Endothelial cell (in vitro differentiated cells): ENCODE results near the gene NLGN1. TPM values are rescaled to one million over a fixed set of nuclear protein-coding genes. Genes with fewer than 3 reads are reported as not detected.

ENCODE experiments used
- DNase-seq: peaks from one replicate; pipeline ENCODE4 v3.0.0; 2021; ENCODE audit warnings: low spot score
- H3K27ac Mint-ChIP-seq: one replicate; pipeline ENCODE4 v1.8.0; 2021; ENCODE audit warnings: mixed read lengths, inconsistent platforms; ENCODE audit not compliant: unreplicated experiment
- H3K27me3 Mint-ChIP-seq: one replicate; pipeline ENCODE4 v1.8.0; 2021; ENCODE audit warnings: mild to moderate bottlenecking, moderate library complexity, mixed read lengths, inconsistent platforms; ENCODE audit not compliant: unreplicated experiment
- H3K36me3 Mint-ChIP-seq: one replicate; pipeline ENCODE4 v1.8.0; 2021; ENCODE audit warnings: mild to moderate bottlenecking, low read depth, mixed read lengths, inconsistent platforms; ENCODE audit not compliant: unreplicated experiment
- H3K4me1 Mint-ChIP-seq: one replicate; pipeline ENCODE4 v1.8.0; 2021; ENCODE audit warnings: mild to moderate bottlenecking, mixed read lengths, inconsistent platforms; ENCODE audit not compliant: unreplicated experiment
- H3K4me3 Mint-ChIP-seq: one replicate; pipeline ENCODE4 v1.8.0; 2021; ENCODE audit warnings: mild to moderate bottlenecking, mixed read lengths, inconsistent platforms; ENCODE audit not compliant: unreplicated experiment
- H3K9me3 Mint-ChIP-seq: one replicate; pipeline ENCODE4 v1.8.0; 2021; ENCODE audit warnings: mixed read lengths, inconsistent platforms; ENCODE audit not compliant: unreplicated experiment
- total RNA-seq: library from RNA; stranded (reverse); fragmentation: NEBNext Ultra II Directional; extraction: Animal tissue kit (Norgen Biotek cat#: 25700); gene quantifications from one replicate; pipeline ENCODE4 v1.2.1, GENCODE V29; 2021; ENCODE audit not compliant: unreplicated experiment
- TF ChIP-seq, protein P1 (sequence below): fragments of 200-600 bp; sonication (generic); IDR thresholded peaks from one replicate; pipeline ENCODE4 v1.5.0; 2021; ENCODE audit warnings: antibody characterized with exemption; ENCODE audit not compliant: unreplicated experiment

NLGN1 gene
- total RNA-seq, 1 donor from 2014 or later, result 27.6 TPM

DNA sequence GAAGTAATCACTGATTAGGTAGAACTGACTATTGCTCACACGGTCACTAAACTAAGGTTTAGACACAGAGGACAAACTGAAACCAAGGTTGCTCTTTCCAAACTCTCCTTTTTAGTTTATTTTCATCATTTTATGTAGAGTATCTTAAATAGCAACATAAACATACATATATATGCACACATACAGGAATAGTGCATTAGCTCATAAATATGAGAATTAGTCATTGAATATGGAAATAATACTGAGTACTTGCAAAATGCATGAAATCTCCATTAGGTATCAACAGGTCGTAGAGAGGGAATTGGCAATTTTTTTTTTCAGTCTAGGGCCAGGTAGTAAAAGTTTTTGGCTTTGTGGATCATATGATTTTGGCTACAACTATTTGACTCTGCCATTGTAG lies 557.1 kb downstream of the NLGN1 start:
- Mint-ChIP-seq H3K27ac (no peak overlapping the region), H3K4me3 (no peak overlapping the region), H3K9me3 (no peaks in the 10 kb centered on the region), H3K36me3 (peaks cover 7% of the 10 kb centered on the region), H3K4me1 (peaks cover 6% of the 10 kb centered on the region), H3K27me3 (peaks cover 4% of the 10 kb centered on the region)
- TF ChIP-seq, protein P1, sequence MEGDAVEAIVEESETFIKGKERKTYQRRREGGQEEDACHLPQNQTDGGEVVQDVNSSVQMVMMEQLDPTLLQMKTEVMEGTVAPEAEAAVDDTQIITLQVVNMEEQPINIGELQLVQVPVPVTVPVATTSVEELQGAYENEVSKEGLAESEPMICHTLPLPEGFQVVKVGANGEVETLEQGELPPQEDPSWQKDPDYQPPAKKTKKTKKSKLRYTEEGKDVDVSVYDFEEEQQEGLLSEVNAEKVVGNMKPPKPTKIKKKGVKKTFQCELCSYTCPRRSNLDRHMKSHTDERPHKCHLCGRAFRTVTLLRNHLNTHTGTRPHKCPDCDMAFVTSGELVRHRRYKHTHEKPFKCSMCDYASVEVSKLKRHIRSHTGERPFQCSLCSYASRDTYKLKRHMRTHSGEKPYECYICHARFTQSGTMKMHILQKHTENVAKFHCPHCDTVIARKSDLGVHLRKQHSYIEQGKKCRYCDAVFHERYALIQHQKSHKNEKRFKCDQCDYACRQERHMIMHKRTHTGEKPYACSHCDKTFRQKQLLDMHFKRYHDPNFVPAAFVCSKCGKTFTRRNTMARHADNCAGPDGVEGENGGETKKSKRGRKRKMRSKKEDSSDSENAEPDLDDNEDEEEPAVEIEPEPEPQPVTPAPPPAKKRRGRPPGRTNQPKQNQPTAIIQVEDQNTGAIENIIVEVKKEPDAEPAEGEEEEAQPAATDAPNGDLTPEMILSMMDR, result no peak
- DNase-seq, result no peak

DNA sequence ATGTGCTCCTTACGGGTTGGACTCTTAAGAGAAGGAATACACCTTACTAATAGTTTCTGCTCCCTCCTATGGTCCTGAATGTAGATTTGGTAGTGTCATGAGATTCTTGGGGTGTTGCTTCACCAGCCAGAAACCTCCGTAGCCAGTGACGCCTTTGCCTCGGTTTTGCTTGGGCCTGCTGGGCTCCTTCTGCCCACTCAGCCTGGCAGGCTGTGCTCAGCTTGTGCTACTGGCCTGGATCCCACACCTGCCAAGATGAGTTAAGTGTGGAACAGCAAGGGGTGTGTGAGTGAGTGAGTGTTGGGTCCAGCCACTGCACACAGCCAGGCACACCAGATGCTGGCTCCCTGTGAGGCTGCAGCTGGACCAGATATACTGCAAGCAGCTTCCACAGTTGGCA lies 560.1 kb downstream of the NLGN1 start:
- peaks cover 8% of the 10 kb centered on the region for H3K4me1 Mint-ChIP-seq
- no peaks in the 10 kb centered on the region for H3K9me3 Mint-ChIP-seq
- DNase-seq, result no peak
- peaks cover 7% of the 10 kb centered on the region for H3K36me3 Mint-ChIP-seq
- TF ChIP-seq, protein P1, result no peak
- no peak overlapping the region for H3K27ac Mint-ChIP-seq
- H3K27me3 Mint-ChIP-seq, result peaks cover 4% of the 10 kb centered on the region
- no peak overlapping the region for H3K4me3 Mint-ChIP-seq

DNA sequence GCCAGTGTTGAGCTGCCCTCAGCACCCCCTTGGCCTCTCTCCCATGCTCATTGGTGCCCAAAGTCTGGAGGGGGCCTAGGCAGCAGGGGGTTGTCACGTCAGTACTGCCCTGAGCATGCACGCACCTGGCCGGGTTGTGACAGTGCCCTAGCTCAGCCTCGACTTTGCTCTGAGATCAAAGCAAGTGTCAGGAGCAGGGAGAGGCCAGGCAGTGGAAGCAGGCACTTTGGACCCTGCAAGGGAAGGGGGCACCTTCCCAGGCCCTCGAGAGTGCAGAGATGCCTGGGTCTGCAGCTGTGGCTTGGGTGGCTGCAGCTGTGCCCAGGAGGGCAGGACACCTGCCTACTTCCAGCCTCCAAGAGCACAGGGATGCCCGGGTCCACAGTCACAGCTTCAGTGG lies 561.3 kb downstream of the NLGN1 start:
- Mint-ChIP-seq H3K27me3 (peaks cover 4% of the 10 kb centered on the region), H3K36me3 (peaks cover 7% of the 10 kb centered on the region), H3K4me3 (no peak overlapping the region), H3K9me3 (no peaks in the 10 kb centered on the region), H3K4me1 (peaks cover 8% of the 10 kb centered on the region), H3K27ac (no peak overlapping the region)
- DNase-seq, result no peak
- TF ChIP-seq, protein P1, result no peak

DNA sequence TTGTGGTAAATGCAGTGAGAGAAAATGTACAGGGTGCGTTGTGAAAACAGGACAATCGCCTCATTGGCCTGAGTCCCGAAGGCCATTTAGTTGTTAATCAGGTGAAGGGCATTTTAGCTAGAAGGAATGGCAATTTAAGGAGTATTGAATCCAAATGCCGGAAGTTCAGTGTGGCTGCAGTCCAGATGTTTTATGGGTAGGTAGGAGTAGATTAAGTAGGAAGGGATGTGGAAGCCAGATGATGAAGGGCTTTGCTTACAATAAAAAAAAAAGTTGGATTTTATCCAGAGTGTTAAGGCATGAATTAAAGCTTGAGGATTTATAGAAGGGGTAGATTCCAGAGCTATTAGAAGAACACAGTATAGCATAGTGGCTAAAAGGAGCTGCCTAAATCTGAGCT lies 572.7 kb downstream of the NLGN1 start:
- Mint-ChIP-seq H3K4me1 (peaks cover 3% of the 10 kb centered on the region), H3K27me3 (no peaks in the 10 kb centered on the region), H3K27ac (no peak overlapping the region), H3K4me3 (no peak overlapping the region), H3K9me3 (no peaks in the 10 kb centered on the region), H3K36me3 (no peaks in the 10 kb centered on the region)
- TF ChIP-seq, protein P1, result no peak
- DNase-seq, result no peak

DNA sequence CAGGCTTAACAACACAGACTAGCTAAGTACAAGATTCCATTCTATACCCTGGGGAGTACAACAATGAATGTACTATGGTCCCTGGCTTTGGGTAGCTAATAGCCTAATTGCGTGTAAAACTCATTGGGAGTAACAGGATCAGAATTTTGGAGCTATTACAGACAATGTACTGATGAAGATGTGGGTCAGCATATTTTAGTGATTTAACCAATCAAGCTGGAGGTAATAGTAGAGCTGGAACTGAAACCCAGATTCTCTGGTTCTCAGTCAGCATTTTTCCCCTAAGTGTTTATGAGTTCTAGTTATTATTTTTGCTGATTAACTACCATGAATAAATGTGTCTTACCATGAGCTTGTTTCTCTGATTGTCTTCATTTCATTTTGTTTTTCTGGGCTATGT lies 578.7 kb downstream of the NLGN1 start:
- Mint-ChIP-seq H3K27me3 (no peaks in the 10 kb centered on the region), H3K4me1 (peaks cover 3% of the 10 kb centered on the region), H3K27ac (no peak overlapping the region), H3K4me3 (no peak overlapping the region), H3K36me3 (no peaks in the 10 kb centered on the region), H3K9me3 (no peaks in the 10 kb centered on the region)
- TF ChIP-seq, protein P1, result no peak
- no peak for DNase-seq
